Panc1 (cell line): ENCODE data around the gene TMEM218. TPM values are rescaled to one million over a fixed set of nuclear protein-coding genes. Genes with fewer than 3 reads are reported as not detected.

ENCODE experiments used
- ATAC-seq: fragments of 200-7000 bp; cut with Tn5 transposase; 2 replicates; pipeline ENCODE4 v1.9.1; 2020; ENCODE audit warnings: mild to moderate bottlenecking, moderate library complexity
- BruUV-seq: library from RNA; stranded (reverse); fragments of 400-500 nt; replicated peaks from 2 replicates; lab custom pipeline; 2021; lab: Mats Ljungman, UMichigan
- CTCF ChIA-PET: fragments of 300-600 bp; sonication (Branson Sonifier 250); formaldehyde crosslinking; loops from one replicate; lab custom pipeline; 2022; ENCODE audit warnings: antibody characterized with exemption; lab: Charles Lee
- POLR2A ChIA-PET: fragments of 300-600 bp; sonication (Branson Sonifier 250); formaldehyde crosslinking; loops from one replicate; lab custom pipeline; 2022; ENCODE audit warnings: antibody characterized with exemption; lab: Charles Lee
- DNase-seq: peaks from one replicate; pipeline ENCODE4 v3.0.0-alpha.2; 2010; ENCODE audit warnings: low read depth, low spot score
- H3K27ac ChIP-seq: 2 replicates; pipeline ENCODE4 v1.5.1; 2011; ENCODE audit warnings: mild to moderate bottlenecking, low read length, inconsistent platforms
- H3K27me3 ChIP-seq: fragments of 200-500 bp; sonication (Bioruptor generic); 2 replicates; pipeline ENCODE4 v1.6.0; 2014; ENCODE audit warnings: low read length, inconsistent platforms; ENCODE audit not compliant: control insufficient read depth, insufficient read depth
- H3K36me3 ChIP-seq: fragments of 200-500 bp; sonication (Bioruptor generic); 2 replicates; pipeline ENCODE4 v1.5.1; 2014; ENCODE audit warnings: inconsistent platforms, mild to moderate bottlenecking, low read length, moderate library complexity; ENCODE audit not compliant: control insufficient read depth, insufficient read depth
- H3K4me1 ChIP-seq: 2 replicates; pipeline ENCODE4 v1.5.1; 2011; ENCODE audit warnings: inconsistent platforms, mild to moderate bottlenecking, low read length, moderate library complexity; ENCODE audit not compliant: control insufficient read depth, insufficient read depth
- H3K4me3 ChIP-seq, 2 experiments: 2 replicates each; pipeline ENCODE4 v1.5.1; 2011 to 2012; ENCODE audit warnings: low read depth in 2 of 2, low read length in 2 of 2, mild to moderate bottlenecking in 2 of 2, inconsistent platforms in 1 of 2, moderate library complexity in 1 of 2
- H3K9me3 ChIP-seq: fragments of 200-500 bp; sonication (Bioruptor generic); 2 replicates; pipeline ENCODE4 v1.5.1; 2014; ENCODE audit warnings: low read depth, mild to moderate bottlenecking, inconsistent platforms, low read length, moderate library complexity; ENCODE audit not compliant: control insufficient read depth, insufficient read depth
- POLR2AphosphoS5 ChIP-seq: IDR thresholded peaks from 2 replicates; pipeline ENCODE4 v1.6.1; 2012; ENCODE audit warnings: mild to moderate bottlenecking, low read depth, low read length, moderate library complexity
- SIN3A ChIP-seq: IDR thresholded peaks from 2 replicates; pipeline ENCODE4 v1.6.1; 2012; ENCODE audit warnings: low read depth, mild to moderate bottlenecking, low read length, moderate library complexity, borderline replicate concordance; ENCODE audit not compliant: insufficient read depth
- TCF7L2 ChIP-seq: IDR thresholded peaks from 2 replicates; pipeline ENCODE4 v1.6.1; 2011; ENCODE audit warnings: mild to moderate bottlenecking, low read depth, low read length, inconsistent platforms
- in situ Hi-C: cut with HindIII; loops from 2 replicates; pipeline ENCODE4 v1.10.0; 2016; ENCODE audit warnings: low sequenced_read_pairs, low pct_unique_long_range_greater_than_20kb
- intact Hi-C: fragments of 100-400 bp; cut with micrococcal nuclease; formaldehyde crosslinking; loops from one replicate; pipeline ENCODE4 v1.10.0; 2022; ENCODE audit not compliant: unreplicated experiment
- total RNA-seq: library from RNA; stranded (reverse); gene quantifications from one replicate; pipeline ENCODE4 v1.2.1, GENCODE V29; 2021; ENCODE audit not compliant: unreplicated experiment
- TF ChIP-seq, protein P1 (sequence below), 2 experiments: IDR thresholded peaks; 2 replicates each; pipeline ENCODE4 v1.6.1; 2011 to 2012; ENCODE audit warnings: low read depth in 2 of 2, control low read depth in 1 of 2, low read length in 1 of 2, mild to moderate bottlenecking in 1 of 2, moderate library complexity in 1 of 2; ENCODE audit not compliant: insufficient read depth in 1 of 2
- TF ChIP-seq, protein P2 (sequence below): fragments of 450-650 bp; IDR thresholded peaks from 2 replicates; pipeline ENCODE4 v1.5.1; 2017; ENCODE audit warnings: mild to moderate bottlenecking

TMEM218 gene
- total RNA-seq, 1 experiment from 2014 or later: 26.8 TPM

DNA sequence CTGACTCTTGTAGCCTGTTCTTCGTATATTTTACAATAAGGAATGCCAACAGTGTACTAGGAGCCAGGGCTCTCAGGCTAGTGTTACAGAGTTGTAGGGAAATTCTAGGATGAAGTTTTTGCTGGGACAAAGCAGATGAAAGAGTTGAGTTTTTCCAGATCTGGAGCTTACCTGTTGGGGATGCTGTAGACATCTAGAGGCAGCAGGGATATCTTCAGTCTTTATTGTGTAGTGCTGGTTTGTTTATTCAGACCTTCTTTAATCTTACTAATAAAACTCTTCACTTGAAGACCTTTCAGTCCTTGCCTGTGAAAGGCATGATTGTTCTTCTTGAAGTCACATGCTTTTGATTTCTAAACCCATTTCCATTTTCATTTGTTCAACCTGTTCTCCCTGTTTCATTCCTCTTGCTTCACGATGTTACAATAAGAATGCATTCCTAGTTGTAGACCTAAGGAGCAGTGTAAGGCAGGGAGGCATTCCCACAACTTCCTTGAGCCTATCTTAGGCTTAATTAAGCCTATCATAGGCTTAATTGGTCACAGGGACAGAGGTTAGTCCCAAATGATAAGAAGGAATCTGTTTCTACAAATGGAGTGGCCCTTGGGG, 56.2 kb downstream of the TMEM218 start:
- no TSS peak for BruUV-seq
- in situ Hi-C loops (no loop called here), intact Hi-C loops (no loop called here)
- H3K27ac ChIP-seq: no peak overlapping the region
- H3K36me3 ChIP-seq: no peaks in the 10 kb centered on the region
- no peaks in the 10 kb centered on the region for H3K4me1 ChIP-seq
- ATAC-seq (no peak), DNase-seq (no peak)
- no peak overlapping the region for H3K4me3 ChIP-seq
- TF ChIP-seq SIN3A (no peak), TCF7L2 (no peak), POLR2AphosphoS5 (no peak)
- TF ChIP-seq, protein P1, sequence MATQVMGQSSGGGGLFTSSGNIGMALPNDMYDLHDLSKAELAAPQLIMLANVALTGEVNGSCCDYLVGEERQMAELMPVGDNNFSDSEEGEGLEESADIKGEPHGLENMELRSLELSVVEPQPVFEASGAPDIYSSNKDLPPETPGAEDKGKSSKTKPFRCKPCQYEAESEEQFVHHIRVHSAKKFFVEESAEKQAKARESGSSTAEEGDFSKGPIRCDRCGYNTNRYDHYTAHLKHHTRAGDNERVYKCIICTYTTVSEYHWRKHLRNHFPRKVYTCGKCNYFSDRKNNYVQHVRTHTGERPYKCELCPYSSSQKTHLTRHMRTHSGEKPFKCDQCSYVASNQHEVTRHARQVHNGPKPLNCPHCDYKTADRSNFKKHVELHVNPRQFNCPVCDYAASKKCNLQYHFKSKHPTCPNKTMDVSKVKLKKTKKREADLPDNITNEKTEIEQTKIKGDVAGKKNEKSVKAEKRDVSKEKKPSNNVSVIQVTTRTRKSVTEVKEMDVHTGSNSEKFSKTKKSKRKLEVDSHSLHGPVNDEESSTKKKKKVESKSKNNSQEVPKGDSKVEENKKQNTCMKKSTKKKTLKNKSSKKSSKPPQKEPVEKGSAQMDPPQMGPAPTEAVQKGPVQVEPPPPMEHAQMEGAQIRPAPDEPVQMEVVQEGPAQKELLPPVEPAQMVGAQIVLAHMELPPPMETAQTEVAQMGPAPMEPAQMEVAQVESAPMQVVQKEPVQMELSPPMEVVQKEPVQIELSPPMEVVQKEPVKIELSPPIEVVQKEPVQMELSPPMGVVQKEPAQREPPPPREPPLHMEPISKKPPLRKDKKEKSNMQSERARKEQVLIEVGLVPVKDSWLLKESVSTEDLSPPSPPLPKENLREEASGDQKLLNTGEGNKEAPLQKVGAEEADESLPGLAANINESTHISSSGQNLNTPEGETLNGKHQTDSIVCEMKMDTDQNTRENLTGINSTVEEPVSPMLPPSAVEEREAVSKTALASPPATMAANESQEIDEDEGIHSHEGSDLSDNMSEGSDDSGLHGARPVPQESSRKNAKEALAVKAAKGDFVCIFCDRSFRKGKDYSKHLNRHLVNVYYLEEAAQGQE (IDR thresholded peaks at IDR 0.05; ENCODE audit: insufficient read depth in 1 of 2, low read depth in 2 of 2, low read length in 1 of 2): no peak
- H3K9me3 ChIP-seq: no peaks in the 10 kb centered on the region
- ChIA-PET POLR2A (no interaction called here), CTCF (no interaction called here)
- H3K27me3 ChIP-seq: peaks cover 5% of the 10 kb centered on the region; the same call in 1 of the 2 replicates

DNA sequence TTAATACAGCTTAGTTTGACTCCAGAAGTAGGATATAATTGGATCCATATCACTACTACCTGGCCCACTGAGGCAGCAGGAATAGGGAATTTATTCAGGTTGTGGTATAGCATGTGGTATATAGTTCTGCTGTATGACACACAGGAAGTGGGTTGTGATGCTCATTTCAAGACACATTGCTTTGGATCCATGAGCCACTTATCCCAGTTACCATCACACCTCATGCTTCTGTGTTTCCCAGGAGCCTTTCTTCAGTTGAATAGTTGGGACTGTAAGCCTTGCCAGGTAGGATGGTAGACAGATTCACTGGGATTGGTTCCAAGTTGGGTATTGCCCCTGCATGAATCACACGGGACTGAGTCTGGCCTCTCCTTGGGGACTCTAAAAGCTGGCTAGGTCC, 58.3 kb downstream of the TMEM218 start:
- no peak for ATAC-seq
- intact Hi-C loops: no loop called here
- DNase-seq: no peak
- no peak overlapping the region for H3K4me3 ChIP-seq
- POLR2A ChIA-PET: no interaction called here
- H3K36me3 ChIP-seq: no peaks in the 10 kb centered on the region
- BruUV-seq: no TSS peak
- CTCF ChIA-PET: no interaction called here
- in situ Hi-C loops: no loop called here
- H3K9me3 ChIP-seq: no peaks in the 10 kb centered on the region
- no peak overlapping the region for H3K27ac ChIP-seq
- TF ChIP-seq POLR2AphosphoS5 (no peak), SIN3A (no peak), TCF7L2 (no peak)
- TF ChIP-seq, protein P1 (IDR thresholded peaks at IDR 0.05; ENCODE audit: insufficient read depth in 1 of 2, low read depth in 2 of 2, low read length in 1 of 2): no peak
- TF ChIP-seq, protein P2, sequence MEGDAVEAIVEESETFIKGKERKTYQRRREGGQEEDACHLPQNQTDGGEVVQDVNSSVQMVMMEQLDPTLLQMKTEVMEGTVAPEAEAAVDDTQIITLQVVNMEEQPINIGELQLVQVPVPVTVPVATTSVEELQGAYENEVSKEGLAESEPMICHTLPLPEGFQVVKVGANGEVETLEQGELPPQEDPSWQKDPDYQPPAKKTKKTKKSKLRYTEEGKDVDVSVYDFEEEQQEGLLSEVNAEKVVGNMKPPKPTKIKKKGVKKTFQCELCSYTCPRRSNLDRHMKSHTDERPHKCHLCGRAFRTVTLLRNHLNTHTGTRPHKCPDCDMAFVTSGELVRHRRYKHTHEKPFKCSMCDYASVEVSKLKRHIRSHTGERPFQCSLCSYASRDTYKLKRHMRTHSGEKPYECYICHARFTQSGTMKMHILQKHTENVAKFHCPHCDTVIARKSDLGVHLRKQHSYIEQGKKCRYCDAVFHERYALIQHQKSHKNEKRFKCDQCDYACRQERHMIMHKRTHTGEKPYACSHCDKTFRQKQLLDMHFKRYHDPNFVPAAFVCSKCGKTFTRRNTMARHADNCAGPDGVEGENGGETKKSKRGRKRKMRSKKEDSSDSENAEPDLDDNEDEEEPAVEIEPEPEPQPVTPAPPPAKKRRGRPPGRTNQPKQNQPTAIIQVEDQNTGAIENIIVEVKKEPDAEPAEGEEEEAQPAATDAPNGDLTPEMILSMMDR: no peak
- peaks cover under 1% of the 10 kb centered on the region; the same call in 1 of the 2 replicates for H3K27me3 ChIP-seq
- no peaks in the 10 kb centered on the region for H3K4me1 ChIP-seq
